GM10248 (cell line): ENCODE results near the gene MAPT.

ENCODE experiments used
- CTCF ChIA-PET: fragments of 300-600 bp; sonication (Branson Sonifier 250); formaldehyde crosslinking; extraction: SDS; loops from one replicate; lab custom pipeline; 2021; ENCODE audit warnings: antibody characterized with exemption; lab: Yijun Ruan, JAX
- POLR2A ChIA-PET: fragments of 350-650 bp; sonication (Branson Sonifier 250); formaldehyde crosslinking; extraction: SDS; loops from one replicate; lab custom pipeline; 2020; ENCODE audit warnings: antibody characterized with exemption; lab: Yijun Ruan, JAX
- DNase-seq: peaks from one replicate; pipeline ENCODE4 v3.0.0; 2012; ENCODE audit errors: extremely low spot score
- CTCF ChIP-seq: IDR thresholded peaks from 2 replicates; pipeline ENCODE4 v1.5.1; 2012; ENCODE audit warnings: mild to moderate bottlenecking, low read depth; ENCODE audit errors: extremely low read depth, missing control alignments, control extremely low read depth

Gene MAPT

GRCh38 chr17:45975640-45976295, 81.4 kb downstream of the MAPT start:
- ChIA-PET CTCF (interaction anchor here (1.4 to 2.4 kb wide), 2 partner anchors 27 to 145 kb away, joined by 3 to 11 read pairs; no protein-coding TSS in a partner anchor), POLR2A (no interaction called here)
- DNase-seq: no peak
- TF ChIP-seq CTCF: no peak

GRCh38 chr17:45976391-45976754, 82.0 kb downstream of the MAPT start:
- CTCF ChIA-PET: interaction anchor here (1.4 to 2.4 kb wide), 3 partner anchors 15 to 145 kb away, joined by 3 to 11 read pairs (median 6); no protein-coding TSS in a partner anchor
- POLR2A ChIA-PET: no interaction called here
- no peak for DNase-seq

GRCh38 chr17:45976755-45977505, 82.6 kb downstream of the MAPT start:
- POLR2A ChIA-PET: no interaction called here
- no peak for DNase-seq
- TF ChIP-seq CTCF: no peak
- CTCF ChIA-PET: interaction anchor here (1.4 to 1.9 kb wide), 2 partner anchors 14 to 23 kb away, joined by 3 to 6 read pairs; no protein-coding TSS in a partner anchor

More at GRCh38 chr17:45976391-45976754, 82.0 kb downstream of the MAPT start:
- TF ChIP-seq CTCF: no peak

- ChIA-PET CTCF (interaction anchor here (1.4 to 1.9 kb wide), 2 partner anchors 13 to 24 kb away, joined by 3 to 6 read pairs; no protein-coding TSS in a partner anchor), POLR2A (no interaction called here)
- no peak for DNase-seq
- TF ChIP-seq CTCF: no peak
Measured at GRCh38 chr17:45977506-45977824, 83.1 kb downstream of the MAPT start.

GRCh38 chr17:45977976-45978626, 83.7 kb downstream of the MAPT start:
- no peak for TF ChIP-seq CTCF
- DNase-seq: no peak
- ChIA-PET CTCF (interaction anchor here (1.4 to 1.9 kb wide), 2 partner anchors 13 to 25 kb away, joined by 3 to 6 read pairs; no protein-coding TSS in a partner anchor), POLR2A (no interaction called here)

GRCh38 chr17:45979137-45979536, 84.8 kb downstream of the MAPT start:
- TF ChIP-seq CTCF: no peak
- POLR2A ChIA-PET: no interaction called here
- CTCF ChIA-PET: no interaction called here
- no peak for DNase-seq
